Stimulated activated CD8-positive, alpha-beta memory T cell treated with anti-CD3 and anti-CD28 coated beads, Interleukin-15, amount 100 ng/mL, for 48 hours (primary cell): ENCODE data around the gene SMIM35.

Source experiments
- DNase-seq, 2 donors: peaks; one replicate each; pipeline ENCODE4 v3.0.0-alpha.2; 2020; ENCODE audit warnings: low read depth in 2 of 2

SMIM35 gene

GRCh38 chr11:118003456-118003855, 83.3 kb downstream of the SMIM35 start:
- no peak for DNase-seq

GRCh38 chr11:118002541-118003423, 84.0 kb downstream of the SMIM35 start:
- DNase-seq, result peak; percentile 66 to 75

GRCh38 chr11:118002010-118002540, 84.7 kb downstream of the SMIM35 start:
- peak in 1 of 2 donors; percentile 71 for DNase-seq

- DNase-seq, result no peak
These were observed 85.2 kb downstream of the SMIM35 start for GRCh38 chr11:118001494-118001971.

GRCh38 chr11:118000850-118001228, 85.9 kb downstream of the SMIM35 start:
- DNase-seq, result no peak

- no peak for DNase-seq
These were observed 86.5 kb downstream of the SMIM35 start for GRCh38 chr11:118000067-118000849.

GRCh38 chr11:117999354-117999993, 87.3 kb downstream of the SMIM35 start:
- DNase-seq, result no peak

- DNase-seq, result no peak
These were observed 88.0 kb downstream of the SMIM35 start for GRCh38 chr11:117998664-117999353.

GRCh38 chr11:117997823-117998579, 88.8 kb downstream of the SMIM35 start:
- no peak for DNase-seq

GRCh38 chr11:117997406-117997805, 89.4 kb downstream of the SMIM35 start:
- DNase-seq, result no peak

- no peak for DNase-seq
These were observed 90.7 kb downstream of the SMIM35 start for GRCh38 chr11:117996058-117996457.

GRCh38 chr11:117995472-117995871, 91.3 kb downstream of the SMIM35 start:
- no peak for DNase-seq

- no peak for DNase-seq
These were observed 92.6 kb downstream of the SMIM35 start for GRCh38 chr11:117993988-117994745.

- no peak for DNase-seq
These were observed 94.1 kb downstream of the SMIM35 start for GRCh38 chr11:117992620-117993019.

GRCh38 chr11:117992136-117992535, 94.6 kb downstream of the SMIM35 start:
- DNase-seq, result no peak

- DNase-seq, result no peak
These were observed 97.2 kb downstream of the SMIM35 start for GRCh38 chr11:117989351-117990102.

GRCh38 chr11:117986981-117987574, 99.7 kb downstream of the SMIM35 start:
- peak in 1 of 2 donors; percentile 62 for DNase-seq
